GM18526 (cell line): ENCODE measurements around the gene NOTUM.

ENCODE experiments used
- POLR2A ChIP-seq: IDR thresholded peaks from 3 replicates; pipeline ENCODE4 v1.6.1; 2011; ENCODE audit not compliant: insufficient read length; ENCODE audit errors: extremely low read depth

NOTUM gene

DNA sequence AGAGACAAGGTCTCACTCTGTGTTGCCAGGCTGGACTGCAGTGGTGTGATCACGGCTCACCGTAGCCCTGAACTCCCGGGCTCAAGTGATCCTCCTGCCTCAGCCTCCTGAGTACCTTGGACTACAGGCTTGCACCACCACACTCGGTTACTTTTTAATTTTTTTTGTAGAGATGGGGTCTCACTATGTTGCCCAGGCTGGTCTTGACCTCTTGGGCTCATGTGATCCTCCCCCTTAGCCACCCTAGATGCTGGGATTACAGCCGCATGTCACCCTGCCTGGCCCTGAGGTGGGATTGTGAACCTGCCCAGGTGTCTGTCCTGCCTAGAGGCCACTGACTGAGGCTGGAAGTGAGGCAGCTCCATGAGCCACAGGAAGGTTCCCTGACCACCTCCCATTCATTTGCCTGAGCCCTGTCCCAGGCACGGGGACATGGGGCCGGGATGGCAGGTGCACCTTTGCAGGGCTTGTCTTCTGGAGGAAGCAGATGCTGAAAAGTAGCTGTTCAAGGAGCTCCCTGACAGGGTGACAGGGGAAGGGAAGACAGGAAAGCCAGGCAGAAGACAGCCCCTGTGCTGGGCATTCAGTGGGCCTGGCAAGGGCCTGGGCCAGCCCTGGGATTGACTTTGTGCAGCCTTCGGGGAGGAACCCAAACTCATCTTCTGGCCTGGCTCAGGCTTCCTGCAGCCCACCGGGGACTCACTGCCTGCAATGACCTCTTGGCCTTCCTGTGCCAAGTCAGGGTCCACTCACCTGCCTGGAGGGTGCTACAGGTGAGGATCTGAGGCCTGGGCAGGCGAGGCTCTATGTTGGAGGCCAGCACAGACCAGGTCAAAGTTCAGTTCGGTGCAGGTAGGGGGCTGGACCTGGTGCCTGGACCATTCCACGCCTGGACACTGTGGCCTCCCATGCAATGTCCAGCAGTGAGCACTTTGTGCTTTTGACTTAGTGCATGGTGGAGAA is 8.1 kb upstream of the NOTUM start:
- TF ChIP-seq POLR2A, result no peak

DNA sequence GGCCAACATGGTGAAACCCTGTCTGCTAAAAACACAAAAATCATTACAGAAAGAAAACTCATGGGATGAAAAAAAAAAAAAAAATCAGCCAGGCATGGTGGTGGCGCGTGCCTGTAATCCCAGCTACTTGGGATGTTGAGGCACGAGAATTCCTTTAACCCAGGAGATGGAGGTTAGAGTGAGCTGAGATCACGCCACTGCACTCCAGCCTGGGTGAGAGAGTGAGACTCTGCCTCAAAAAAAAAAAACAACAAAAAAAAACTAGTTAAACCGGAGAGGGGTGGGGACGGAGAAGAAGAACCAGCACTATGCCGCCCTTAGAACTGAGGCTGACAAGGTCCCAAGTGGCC is 7.4 kb upstream of the NOTUM start:
- TF ChIP-seq POLR2A, result no peak

DNA sequence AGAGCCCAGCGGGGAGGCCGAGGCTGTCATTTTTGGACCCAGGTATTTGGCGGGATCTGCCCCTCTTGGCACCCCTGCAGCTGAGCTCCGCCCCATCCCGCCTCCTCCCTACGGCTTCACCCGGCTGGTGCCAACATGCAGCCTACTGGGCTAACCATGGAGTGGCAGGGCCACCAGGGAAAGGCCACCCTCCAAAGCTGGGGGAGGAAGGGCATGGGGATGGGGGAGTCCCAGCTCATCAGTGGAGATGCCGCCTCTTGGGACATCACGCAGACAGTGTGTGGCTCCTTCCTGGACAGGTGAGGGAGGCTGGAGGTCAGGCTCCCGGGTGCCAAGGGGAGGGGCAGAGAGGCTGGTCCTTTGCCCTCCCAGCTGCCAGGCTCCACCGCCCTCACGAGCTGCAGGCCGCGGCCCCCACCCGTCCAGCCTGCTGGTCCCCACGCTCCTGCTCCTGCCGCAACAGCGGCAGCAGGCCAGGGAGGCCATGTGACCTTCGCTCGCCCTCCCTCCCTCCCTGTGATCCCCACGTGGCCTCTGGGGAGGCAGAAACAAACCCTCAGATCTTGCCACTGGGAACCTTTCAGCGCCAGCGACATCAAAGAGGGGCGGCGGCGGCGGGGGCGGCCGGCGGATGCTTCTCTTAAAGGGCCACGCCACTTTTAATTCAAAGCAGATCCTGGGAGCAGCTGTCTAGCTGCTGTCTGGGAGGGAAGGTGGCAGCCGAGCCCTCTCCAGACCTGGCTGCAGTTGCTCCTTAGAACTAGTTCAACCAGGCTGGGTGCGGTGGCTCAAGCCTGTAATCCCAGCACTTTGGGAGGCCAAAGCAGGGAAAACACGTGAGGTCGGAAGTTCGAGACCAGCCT is 6.8 kb upstream of the NOTUM start:
- no peak for TF ChIP-seq POLR2A

DNA sequence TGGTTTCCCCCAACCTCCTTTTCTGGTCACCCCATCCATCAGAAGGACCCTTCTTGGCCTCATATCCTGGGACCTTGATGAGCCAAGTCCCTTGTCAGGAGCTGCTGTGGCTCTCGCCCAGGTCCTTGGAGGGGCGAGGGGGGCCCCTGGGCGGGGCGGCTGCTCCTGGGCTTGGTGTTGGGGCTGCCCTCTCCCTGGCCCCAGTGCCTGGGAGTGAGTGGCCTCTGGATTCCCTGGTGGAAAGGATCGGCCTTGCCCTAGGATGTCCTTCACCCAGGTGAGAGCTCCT is 6.2 kb upstream of the NOTUM start:
- TF ChIP-seq POLR2A, result no peak

DNA sequence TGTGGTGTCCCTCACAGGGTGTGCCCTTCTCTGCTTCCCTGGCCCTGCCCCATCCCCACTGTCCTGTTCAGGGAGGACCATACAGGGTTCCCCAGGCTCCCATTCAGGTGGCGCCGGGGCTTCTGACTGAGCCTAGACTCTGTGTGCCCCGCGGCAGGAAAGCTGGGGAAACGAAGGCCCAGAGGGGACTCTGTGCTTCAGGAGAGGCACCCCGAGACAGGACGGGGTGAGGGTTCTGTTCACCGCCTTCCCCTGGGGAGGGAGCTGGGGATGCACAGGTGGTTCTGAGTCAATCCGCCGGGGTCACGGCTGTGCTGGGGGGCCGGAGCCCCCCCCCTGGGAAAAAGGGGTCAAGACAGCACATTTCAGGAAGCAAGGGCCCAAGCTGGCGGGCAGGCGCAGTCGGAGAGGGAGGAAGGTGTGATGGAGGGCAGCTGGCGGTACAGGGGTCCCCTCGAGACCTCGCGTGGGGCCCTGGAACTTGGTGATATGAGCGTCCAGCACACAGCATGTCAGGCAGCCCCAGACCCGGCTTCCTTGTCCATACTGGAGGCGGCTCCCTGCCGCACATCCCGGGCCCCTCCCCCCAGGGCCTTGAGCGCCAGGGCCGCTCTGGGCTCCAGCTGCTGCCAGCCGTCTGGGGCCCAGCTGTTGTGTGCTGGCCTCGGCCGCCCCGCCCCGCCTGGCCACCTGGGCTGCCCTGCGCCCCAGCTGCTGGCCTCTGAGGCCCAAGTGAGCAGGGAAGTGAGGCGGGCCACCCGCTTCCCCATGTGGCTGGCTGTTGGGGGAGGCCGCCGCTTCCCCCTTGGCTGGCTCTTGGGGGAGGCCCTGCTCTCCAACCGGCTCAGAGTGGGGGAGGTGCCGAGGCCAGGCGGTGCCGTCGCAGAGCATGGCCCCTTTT is 5.6 kb upstream of the NOTUM start:
- no peak for TF ChIP-seq POLR2A

DNA sequence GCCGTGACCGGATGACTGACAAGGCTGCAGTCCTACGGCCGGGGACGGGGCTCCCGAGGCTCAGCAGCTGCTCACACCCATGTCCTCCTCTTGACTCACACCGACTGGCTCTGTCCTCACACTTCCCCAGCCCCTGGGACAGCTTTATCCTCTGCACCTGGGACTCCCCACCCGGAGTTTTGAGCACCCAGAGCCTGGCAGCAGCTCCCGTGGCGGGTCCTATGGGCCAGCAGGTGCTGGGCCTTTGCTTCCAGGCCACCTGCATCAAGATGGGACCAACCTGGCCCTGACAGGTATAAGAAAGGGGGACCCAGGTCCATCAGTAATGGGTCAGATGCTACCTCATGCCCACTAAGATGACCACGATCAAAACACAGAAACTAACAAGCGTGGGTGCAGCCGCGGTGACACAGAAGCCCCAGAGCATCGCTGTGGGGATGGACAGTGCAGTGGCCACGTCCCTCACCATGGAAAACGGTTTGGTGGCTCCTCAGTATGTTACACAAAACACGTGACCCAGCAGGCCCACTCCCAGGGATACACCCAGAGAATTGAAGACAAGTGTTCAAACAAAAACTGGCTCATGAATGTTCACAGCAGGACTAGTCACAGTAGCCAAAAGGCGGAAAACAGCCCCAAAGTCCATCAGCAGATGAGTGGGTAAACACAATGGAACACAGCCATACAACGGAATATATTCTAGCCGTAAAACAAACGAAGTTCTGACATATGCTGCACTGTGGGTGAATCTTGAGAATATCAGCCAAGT is 3.3 kb upstream of the NOTUM start:
- TF ChIP-seq POLR2A, result no peak

DNA sequence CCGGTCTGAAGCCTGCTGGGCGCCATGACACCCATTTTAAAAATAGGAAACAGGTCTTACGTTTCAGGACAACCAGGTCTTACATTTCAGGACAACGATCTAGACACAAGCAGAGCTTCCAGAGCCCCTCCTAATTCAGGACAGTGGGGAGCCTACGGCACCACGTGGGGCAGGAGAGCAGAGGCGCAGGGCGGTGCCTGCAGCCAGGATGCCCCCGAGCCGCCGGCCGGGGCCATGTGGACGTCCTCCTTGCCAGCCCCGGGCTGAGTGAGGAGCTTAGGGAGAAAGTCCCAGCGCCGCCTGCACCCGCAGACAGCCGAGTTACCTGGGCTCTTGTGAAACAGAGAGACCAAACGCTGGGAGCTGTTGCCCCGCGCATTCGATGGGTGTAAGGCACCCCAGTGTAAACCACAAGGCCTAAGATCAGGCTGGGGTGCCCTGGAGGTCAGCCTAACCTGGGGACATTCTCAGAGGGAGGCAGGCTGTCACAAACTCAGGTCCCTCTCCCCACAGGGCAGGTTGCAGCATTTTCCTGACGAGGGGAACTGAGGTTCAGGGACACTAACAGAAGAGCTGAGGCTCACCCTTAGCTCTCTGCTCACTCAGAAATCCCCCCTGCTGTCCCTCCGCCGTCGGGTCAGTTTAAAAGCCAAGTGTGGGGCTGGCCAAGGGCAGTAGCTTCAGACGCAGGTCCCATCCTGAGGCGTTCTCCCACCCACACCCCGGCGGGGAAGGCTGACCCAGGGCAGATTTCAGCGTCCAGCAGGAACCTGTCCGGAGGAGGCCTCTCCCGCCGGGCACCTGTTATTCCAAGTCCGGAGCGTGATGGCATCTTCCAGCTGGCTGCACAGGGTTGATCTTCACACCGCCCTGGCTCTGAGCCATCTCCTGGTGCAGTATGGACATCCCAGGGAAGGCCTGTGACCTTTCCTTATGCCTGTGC is 1.8 kb upstream of the NOTUM start:
- TF ChIP-seq POLR2A, result no peak

DNA sequence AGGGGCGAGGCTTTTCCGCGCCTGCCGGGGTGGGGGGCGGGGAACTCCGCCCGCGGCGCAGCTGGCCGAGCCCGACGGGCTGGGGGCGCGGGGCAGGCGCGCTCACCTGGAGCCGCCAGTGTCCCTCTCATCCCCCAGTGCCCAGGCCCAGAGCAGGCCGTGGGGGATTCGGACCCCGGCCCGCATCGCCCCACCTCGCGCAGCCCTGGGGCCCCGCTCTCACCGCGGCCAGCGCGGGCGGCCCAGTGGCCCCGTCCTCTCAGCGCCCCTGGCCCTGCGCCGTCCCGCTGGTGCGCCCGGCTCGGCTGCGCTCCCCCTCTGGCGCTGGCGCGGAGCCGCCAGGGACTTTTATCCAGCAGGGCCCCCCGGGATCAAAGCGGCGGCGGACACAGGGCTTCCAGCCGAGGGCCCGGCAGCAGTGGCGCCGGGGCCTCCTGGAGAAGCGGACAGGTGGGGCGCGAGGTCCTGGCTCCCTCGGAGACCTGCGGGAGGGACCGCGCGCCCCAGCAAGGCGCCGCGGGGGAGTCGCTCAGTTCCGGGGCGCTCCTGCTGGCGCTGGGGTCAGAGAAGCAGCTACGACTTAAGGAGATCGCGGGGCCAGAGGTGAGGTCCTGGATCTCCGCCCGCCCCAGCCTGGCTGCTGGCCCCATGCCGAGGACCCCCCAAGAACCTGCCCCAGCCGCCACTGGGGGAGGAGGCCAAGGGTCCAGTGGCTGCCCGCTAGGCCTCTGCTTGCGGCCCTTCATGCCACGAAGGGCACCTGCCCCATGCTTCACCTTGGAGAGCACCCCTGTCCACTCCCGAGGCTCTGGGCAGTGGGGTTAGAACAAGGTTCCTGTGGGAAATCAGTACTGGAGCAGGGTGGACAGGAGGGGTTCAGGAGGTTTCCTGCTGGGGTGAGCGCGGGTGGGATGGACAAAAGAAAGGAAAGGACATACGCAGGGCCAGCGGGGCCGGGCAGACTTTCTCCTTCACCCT is 823 bp upstream of the NOTUM start:
- no peak for TF ChIP-seq POLR2A

DNA sequence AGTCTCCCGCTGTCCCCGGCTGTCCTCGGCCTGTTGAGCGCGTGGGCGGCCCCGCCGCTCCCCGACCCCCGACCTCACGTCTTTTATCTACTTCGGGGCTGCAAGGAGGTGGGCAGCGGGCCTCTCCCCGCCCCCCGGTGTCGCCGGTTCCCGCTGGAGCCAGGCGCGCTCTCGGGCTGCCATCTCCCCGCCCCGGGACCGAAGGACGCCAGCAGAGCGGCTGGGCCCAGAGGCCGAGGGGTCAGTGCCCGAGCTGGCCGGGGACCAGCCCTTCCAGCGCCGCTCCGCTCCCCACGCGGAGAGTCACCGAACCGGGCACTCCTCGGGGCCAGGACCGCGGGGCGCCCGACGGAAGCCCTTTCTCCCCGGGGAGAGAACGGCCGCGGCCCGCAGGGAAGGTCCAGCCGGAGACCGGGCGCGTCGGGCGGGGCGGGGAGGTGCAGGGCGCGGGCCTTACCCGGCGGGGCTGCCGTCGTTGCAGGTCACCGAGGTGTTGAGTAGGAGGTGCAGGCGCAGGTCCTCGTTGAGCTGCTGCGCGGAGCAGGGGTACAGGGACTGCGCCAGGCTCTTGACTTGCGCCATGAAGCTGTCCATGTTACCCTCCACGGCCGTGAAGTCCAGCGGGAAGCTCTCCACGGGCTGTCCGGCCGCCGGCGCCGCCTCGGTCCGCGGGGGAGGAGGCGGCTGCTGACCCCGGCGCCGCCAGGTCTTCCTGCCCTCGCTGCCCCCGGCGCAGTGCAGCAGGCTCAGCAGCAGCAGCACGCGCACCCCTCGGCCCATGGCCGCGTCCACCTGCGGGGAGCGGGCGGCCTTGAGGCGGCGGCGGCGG is 643 bp downstream of the NOTUM start:
- no peak for TF ChIP-seq POLR2A

DNA sequence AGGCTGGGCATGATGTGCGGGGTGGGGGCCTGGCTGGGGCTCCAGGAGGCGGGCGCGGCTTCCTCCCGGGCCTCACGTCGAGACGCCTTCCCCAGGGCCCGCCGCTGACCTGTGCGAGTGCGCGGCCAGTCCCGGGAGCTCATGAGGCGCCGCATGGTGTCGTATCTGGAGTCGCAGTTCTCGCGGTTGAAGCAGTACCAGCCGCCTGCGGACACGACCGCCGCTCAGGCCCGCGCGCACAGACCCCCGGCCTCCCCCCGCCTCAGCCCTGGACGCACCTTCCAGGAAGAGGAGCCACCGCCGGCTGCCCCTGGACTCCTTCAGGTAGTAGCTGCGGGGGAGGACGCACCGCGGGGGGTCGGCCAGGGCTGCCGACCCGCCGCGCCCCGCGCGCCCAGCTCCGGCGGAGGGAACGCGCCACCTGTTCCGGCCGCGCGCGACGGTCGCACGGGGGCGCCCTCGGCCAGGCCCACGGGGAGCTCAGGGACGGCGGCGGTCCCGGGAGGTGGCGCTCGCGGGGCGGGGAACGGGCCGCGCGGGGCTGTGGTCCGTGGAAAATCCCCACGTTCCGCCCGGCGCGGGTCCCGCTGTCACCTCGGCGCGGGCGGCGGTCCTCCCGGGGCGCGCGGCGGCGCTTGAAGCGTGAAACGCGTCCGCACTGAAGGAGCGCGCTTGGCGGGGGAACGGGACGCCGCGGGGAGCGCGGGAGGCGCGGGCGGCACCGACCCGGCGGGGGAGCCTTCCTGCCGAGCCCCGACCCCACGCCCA is 1.4 kb downstream of the NOTUM start:
- no peak for TF ChIP-seq POLR2A
